Mesenteric fat pad (tissue), 1 donor: Measurements from ENCODE around the gene SCFD2. TPM values are rescaled to one million over a fixed set of nuclear protein-coding genes. Genes with fewer than 3 reads are reported as not detected.

Experiments
- DNase-seq: peaks from one replicate; pipeline ENCODE4 v3.0.0-alpha.2; 2020; ENCODE audit warnings: low spot score
- total RNA-seq: library from RNA; stranded (reverse); fragmentation: NEBNext Ultra II Directional; extraction: Animal tissue kit (Norgen Biotek cat#: 25700); gene quantifications from one replicate; pipeline ENCODE4 v1.2.1, GENCODE V29; 2021
- donor health status: DM: yes; HTN: yes; CAD: no.

The SCFD2 gene
- total RNA-seq, 1 donor from 2014 or later: 23.3 TPM

GRCh38 chr4:52961666-52962412, 404.0 kb downstream of the SCFD2 start:
- DNase-seq: no peak

- no peak for DNase-seq
Measured at GRCh38 chr4:52959541-52959940, 406.3 kb downstream of the SCFD2 start.

- DNase-seq: no peak
Measured at GRCh38 chr4:52957835-52958631, 407.8 kb downstream of the SCFD2 start.

DNA sequence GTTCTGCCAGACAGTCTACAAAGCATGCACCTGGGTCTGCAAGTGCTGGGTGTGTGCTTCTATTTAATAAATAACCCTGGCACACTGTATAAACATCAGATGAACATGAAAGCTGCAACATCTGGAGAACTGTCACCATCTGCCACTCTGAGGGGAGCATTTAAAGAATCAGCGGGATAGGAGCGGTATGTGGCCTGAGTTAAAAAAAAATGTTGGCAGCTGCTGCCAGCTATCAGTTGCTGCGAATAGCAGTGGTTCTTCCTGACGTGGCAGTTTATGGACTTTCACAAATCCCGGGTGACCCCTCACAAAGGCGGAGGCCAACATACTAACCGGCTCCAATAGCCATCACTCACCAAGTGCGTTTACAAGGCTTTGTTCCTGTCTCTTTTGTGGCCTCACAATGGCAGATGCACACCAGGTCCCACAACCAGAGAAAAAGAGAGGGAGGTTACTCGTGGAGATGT, 408.6 kb downstream of the SCFD2 start:
- no peak for DNase-seq

GRCh38 chr4:52956691-52957090, 409.2 kb downstream of the SCFD2 start:
- no peak for DNase-seq

DNA sequence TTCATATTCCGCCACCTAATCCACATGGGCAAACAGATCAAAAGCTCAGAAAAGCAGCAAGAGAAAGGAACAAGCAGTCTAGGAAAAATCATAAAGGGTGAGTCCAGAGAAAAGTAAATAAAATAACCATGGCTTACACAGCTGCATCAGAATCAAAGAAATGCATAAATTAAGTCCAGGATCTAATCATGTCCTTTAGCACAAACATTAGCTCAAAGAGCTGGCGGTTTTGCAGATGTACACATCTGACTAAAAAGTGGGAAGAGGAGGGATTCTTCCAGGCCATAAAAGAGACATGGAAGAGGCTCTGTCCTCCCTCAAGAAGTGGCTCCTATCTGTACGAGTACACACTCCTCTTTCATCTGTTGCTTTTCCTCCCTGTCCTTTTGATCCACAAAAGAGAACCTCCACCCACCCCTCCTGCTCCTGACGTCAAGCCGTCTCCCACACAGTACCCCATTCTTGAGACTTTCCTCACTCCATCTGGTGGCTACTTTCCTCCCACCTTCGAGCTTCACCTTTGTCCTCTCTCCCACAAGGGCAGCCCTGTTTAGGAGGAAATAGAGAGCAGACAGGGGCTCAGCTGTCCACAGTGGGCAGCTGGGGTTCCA, 411.2 kb downstream of the SCFD2 start:
- no peak for DNase-seq

DNA sequence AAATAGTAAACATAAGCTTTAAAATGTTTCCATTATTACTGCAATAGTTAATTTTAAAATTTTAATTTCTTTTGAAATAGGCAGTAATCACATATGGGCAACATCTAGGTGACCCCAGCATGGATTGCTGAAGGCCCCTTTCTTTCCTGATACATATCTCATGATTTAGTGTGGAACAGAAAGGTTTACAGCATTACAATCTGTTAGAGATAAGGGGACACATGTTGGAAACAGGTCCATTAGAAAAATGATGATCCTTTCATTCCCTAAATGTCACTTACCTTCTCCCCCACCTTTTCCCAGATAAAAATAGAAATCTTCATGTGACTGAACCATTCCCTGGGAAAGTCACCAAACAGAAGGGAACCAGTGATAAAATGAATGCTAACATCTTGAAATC, 413.3 kb downstream of the SCFD2 start:
- DNase-seq: no peak

- no peak for DNase-seq
Measured at GRCh38 chr4:52951016-52951415, 414.8 kb downstream of the SCFD2 start.

GRCh38 chr4:52950226-52950625, 415.6 kb downstream of the SCFD2 start:
- no peak for DNase-seq

DNA sequence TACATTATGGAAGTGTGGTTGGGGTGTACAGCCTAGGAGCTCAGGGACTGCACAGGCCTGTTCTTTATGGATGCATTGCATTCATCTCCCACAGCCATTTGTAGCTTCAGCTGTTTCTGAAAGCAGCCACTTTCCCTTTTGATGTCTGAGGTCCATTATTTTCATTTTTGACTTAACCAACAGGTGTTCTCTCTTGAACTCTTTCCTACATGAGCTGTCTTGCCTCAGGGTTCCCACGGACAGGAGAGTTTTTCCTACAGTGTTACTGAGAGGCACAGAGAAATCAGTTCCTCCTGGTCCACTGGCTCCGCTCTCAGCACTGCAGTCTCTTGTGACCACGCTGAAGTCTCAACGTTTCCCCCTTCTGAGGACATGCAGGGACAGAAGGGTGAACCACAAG, 416.5 kb downstream of the SCFD2 start:
- no peak for DNase-seq

DNA sequence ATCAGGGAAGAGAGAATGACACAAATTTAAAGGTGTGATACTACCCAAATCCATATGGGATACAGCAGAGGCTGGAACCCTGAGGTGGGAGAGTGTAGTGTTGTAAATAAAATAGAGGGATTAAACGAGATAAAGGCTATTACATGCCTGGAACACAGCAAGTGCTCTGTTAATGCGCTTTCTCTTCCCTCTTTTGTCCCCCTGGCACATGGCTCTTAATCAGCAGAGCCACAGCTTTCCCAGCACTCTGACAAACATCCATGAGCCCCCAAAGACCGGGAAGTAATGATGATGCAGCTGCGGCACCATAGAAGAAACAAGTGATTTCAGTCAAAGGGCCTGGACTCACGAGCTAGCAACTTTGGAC, 417.8 kb downstream of the SCFD2 start:
- no peak for DNase-seq

DNA sequence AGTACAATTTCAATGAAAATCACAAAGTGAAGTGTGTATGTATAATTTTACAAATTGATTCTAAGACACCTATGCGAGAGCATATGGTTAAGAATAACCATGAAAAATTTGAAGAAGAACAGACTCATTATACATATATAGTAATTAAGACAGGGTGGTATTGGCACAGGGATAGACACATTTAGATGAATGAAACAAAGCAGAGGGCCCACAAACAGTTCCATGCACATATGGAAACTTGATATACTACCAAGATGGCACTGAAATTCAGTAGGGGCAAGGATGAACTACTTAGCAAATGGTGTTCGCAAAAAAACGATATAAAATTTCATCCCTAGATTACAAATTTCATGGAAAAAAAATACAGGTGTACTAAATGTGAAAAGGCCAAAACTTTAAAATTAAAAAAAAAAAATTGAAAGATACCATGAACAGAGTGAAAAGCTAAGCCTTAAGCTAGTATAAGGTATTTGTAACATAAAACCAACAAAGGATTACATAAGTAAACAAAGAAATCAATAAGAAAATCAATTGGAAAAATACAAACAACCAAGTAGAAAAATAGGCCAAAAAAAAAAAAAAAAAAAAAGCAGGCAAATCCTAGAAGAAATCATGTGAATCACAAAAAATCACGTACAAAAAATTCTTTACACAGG, 418.3 kb downstream of the SCFD2 start:
- DNase-seq: no peak

DNA sequence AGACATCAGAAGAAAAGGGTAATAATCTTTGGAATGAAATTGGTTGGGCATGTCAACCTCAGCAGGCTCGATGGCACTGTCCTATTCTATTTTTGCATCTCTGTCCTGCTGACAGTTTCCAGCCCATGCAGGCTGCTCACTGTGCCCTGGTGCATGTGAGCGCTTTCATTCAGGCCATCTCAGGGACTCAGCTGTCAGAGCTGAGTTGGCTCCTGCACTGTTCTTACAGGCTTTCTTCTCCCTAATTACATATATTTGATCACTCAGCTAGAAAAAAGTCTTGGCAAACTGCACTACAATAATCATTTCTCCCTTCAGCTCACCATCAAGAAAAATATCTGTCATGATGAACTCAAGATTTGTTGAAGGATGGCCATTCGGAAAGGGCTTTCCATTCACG, 419.0 kb downstream of the SCFD2 start:
- no peak for DNase-seq

GRCh38 chr4:52945982-52946381, 419.9 kb downstream of the SCFD2 start:
- no peak for DNase-seq

DNA sequence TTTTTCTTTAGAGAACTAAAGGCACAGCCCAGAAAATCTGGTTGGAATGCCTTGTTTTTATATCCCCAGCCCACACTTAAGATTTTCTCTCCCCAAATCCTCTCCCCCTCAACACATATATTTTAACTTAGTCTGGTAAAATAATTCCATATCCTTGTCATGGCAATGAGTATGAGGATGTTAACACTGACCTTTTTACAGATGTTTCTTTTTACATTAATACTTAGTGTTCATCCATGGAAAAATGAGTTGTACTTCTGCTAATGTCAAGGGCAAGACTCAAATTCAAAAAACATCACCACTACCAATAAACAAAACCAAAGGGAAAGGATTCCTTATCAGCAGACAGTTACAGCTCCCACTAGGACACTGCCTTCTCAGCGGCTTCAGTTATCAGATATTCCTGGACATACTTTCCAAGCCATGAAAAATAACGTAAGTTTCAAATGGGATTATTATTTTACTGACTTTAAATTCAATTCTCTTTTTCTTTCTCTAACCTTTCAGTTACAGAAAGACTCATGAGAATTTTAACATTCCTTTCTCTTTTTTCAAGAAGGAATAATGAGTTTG, 420.4 kb downstream of the SCFD2 start:
- no peak for DNase-seq

DNA sequence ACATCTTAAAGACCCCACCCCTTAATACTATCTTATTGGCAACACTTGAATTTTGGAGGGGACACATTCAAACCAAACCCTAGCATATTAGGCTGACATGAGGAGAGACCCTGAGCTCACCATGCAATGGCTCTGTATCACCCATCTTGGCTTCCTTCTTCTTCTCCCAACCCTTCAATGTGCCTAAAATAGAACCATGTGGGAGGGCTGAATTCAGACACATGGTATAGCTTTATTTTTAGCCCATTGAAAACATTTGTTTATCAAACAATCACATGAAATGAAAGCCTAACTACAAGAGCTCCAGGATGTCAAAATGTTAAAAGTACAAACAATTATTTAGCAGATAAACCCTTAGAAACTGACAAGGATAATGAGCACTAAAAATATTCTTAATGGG, 422.2 kb downstream of the SCFD2 start:
- DNase-seq: no peak

DNA sequence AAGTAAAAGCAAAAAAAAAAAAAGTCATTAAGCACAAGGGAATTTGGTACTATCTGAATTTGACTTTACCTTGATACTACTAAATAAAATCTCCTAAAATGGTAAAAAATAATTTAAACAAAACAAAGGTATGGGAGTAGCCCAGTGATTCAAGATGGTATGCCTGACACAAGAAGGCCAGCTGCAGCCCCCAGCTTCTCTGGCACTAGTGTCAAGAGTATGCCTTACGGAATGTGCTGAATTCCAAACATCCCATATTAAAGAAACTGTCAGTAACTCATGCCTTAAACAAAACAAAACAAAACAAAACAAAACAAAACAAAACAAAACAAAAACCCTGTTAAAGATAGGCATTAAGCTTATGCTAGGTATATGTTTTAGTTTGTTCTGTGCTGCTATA, 422.9 kb downstream of the SCFD2 start:
- no peak for DNase-seq

DNA sequence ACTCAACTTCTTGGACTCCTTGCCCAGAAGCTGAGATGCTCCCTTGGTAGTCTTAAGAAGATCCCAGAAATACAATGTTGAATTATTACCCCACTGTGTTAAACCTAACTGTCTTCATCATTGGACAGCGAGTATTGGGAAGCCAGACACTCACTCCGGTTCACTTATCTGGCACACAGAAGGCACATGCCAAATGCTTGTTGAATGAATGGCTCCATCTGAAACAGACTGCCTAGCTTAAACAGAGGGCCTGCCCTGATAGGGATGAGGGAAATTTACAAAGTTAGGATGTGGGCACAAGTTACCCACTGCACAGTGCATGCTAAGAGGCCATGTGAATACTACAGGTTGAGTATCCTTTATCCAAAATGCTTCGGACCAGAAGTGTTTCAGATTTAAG, 424.4 kb downstream of the SCFD2 start:
- no peak for DNase-seq

GRCh38 chr4:52939739-52940138, 426.1 kb downstream of the SCFD2 start:
- no peak for DNase-seq

DNA sequence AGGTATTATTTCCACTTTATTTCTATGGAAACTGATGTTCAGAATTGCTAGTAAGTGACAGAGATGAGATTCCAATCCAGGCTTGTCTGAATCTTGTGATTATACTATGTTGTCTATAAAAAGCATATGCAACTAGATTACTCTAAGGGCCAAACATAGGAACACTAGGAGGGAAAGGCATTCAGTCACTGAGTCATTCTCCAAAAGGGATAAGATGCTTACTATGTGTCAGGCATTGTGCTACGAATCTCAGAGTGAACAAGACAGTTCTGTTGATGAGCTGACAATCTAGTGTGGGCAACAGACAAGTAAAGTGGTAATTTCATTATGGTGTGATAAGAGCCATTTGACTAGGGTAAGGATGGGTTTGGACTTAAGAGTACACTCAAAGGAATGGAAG, 426.5 kb downstream of the SCFD2 start:
- DNase-seq: no peak

DNA sequence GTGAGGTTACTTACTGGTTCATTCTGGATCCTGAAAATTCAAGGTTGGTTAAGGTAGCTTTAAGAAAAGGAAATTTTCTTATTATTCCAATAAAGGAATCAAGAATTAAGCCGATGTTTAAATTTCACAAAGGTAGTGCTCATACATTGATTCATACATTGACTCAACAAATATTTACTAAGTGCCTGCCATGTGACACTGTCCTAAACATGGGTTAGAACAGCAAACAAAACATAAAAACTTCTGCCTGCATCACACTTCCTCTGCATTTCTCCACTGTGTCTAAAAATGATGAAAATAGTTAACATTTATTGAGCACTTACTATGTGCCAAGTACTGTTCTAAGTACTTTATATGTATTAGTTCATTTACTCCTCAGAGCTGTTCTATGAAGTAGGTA, 428.0 kb downstream of the SCFD2 start:
- no peak for DNase-seq
